GM12878 (cell line): ENCODE results near the gene SNRPN.

Source experiments
- MEF2A ChIP-seq: IDR thresholded peaks from 2 replicates; pipeline ENCODE4 v1.6.1; 2011; ENCODE audit warnings: low read depth, mild to moderate bottlenecking, low read length, moderate library complexity; ENCODE audit not compliant: insufficient read depth
- MTA3 ChIP-seq: IDR thresholded peaks from 2 replicates; pipeline ENCODE4 v1.6.1; 2012; ENCODE audit warnings: low read length, inconsistent platforms, borderline replicate concordance
- TF ChIP-seq, protein P1 (sequence below): fragments of 450-650 bp; IDR thresholded peaks from 2 replicates; pipeline ENCODE4 v1.6.1; 2016; ENCODE audit warnings: mild to moderate bottlenecking
- TF ChIP-seq, protein P2 (sequence below), 3 experiments: IDR thresholded peaks in 2 of 3; conservative IDR thresholded peaks in 1 of 3; 2 replicates each; pipeline ENCODE4 v1.5.1; 2011; ENCODE audit warnings: low read depth in 3 of 3, low read length in 3 of 3, mild to moderate bottlenecking in 3 of 3, control low read depth in 2 of 3, moderate library complexity in 2 of 3, inconsistent platforms in 1 of 3, mixed read lengths in 1 of 3; ENCODE audit not compliant: control insufficient read depth in 2 of 3, insufficient read depth in 1 of 3; ENCODE audit errors: extremely low read depth in 1 of 3

DNA sequence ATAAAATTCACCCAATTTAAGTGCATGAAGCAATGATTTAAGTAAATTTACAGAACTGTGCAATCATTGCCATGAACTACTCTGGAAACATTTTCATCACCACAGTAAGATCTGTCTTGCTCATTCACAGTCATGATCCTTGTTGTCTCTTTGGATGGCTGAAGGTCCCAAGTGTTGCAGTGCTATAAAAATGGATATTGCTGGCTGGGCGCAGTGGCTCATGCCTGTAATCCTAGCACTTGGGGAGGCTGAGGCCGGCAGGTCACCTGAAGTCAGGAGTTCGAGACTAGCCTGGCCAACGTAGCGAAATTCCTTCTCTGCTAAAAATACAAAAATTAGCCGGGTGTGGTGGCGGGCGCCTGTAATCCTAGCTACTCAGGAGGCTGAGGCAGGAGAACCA is 17.0 kb downstream of the SNRPN start:
- TF ChIP-seq, protein P1, sequence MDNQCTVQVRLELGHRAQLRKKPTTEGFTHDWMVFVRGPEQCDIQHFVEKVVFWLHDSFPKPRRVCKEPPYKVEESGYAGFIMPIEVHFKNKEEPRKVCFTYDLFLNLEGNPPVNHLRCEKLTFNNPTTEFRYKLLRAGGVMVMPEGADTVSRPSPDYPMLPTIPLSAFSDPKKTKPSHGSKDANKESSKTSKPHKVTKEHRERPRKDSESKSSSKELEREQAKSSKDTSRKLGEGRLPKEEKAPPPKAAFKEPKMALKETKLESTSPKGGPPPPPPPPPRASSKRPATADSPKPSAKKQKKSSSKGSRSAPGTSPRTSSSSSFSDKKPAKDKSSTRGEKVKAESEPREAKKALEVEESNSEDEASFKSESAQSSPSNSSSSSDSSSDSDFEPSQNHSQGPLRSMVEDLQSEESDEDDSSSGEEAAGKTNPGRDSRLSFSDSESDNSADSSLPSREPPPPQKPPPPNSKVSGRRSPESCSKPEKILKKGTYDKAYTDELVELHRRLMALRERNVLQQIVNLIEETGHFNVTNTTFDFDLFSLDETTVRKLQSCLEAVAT, result no peak
- TF ChIP-seq MTA3, result no peak
- TF ChIP-seq MEF2A, result no peak
- TF ChIP-seq, protein P2, sequence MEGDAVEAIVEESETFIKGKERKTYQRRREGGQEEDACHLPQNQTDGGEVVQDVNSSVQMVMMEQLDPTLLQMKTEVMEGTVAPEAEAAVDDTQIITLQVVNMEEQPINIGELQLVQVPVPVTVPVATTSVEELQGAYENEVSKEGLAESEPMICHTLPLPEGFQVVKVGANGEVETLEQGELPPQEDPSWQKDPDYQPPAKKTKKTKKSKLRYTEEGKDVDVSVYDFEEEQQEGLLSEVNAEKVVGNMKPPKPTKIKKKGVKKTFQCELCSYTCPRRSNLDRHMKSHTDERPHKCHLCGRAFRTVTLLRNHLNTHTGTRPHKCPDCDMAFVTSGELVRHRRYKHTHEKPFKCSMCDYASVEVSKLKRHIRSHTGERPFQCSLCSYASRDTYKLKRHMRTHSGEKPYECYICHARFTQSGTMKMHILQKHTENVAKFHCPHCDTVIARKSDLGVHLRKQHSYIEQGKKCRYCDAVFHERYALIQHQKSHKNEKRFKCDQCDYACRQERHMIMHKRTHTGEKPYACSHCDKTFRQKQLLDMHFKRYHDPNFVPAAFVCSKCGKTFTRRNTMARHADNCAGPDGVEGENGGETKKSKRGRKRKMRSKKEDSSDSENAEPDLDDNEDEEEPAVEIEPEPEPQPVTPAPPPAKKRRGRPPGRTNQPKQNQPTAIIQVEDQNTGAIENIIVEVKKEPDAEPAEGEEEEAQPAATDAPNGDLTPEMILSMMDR (IDR thresholded peaks at IDR 0.05 in 2 of 3, conservative IDR thresholded peaks at IDR 0.05 in 1 of 3; ENCODE audit: control insufficient read depth in 2 of 3, extremely low read depth in 1 of 3, insufficient read depth in 1 of 3, low read depth in 3 of 3, low read length in 3 of 3), result no peak
